Glomerular endothelial cell (primary cell): ENCODE data around the gene CD1D. TPM values are rescaled to one million over a fixed set of nuclear protein-coding genes. Genes with fewer than 3 reads are reported as not detected.
A peak's percentile ranks its signal among the peaks of the same experiment; 100 is the strongest.

Source experiments
- DNase-seq: peaks from one replicate; pipeline ENCODE4 v3.0.0-alpha.2; 2011; ENCODE audit warnings: low read depth, low spot score; ENCODE audit errors: extremely low read depth
- total RNA-seq: library from RNA; depleted of rRNA; stranded (reverse); fragments of >200 nt; gene quantifications from 2 replicates; pipeline ENCODE4 v1.2.3, GENCODE V29; 2015

Gene CD1D
- 0.06 TPM in 1 of 2 replicates, not detected in the other for total RNA-seq

- no peak for DNase-seq
Measured at GRCh38 chr1:158180741-158181576, at the start of gene CD1D. TSS of gene CD1D (plus strand) at chr1:158180895. CDS start at chr1:158181102, 207 bp downstream.

GRCh38 chr1:158131217-158131616, 49.5 kb upstream of the CD1D start:
- no peak for DNase-seq

GRCh38 chr1:158140764-158141192, 39.9 kb upstream of the CD1D start:
- no peak for DNase-seq

- DNase-seq: no peak
Measured at GRCh38 chr1:158145173-158145719, 35.4 kb upstream of the CD1D start.

GRCh38 chr1:158146165-158146564, 34.5 kb upstream of the CD1D start:
- no peak for DNase-seq

- DNase-seq: no peak
Measured at GRCh38 chr1:158146739-158147138, 34.0 kb upstream of the CD1D start.

GRCh38 chr1:158147401-158147800, 33.3 kb upstream of the CD1D start:
- no peak for DNase-seq

- DNase-seq: no peak
Measured at GRCh38 chr1:158147869-158148268, 32.8 kb upstream of the CD1D start.

- no peak for DNase-seq
Measured at GRCh38 chr1:158148468-158148867, 32.2 kb upstream of the CD1D start.

- DNase-seq: no peak
Measured at GRCh38 chr1:158149175-158149574, 31.5 kb upstream of the CD1D start.

- DNase-seq: peak; percentile 85
Measured at GRCh38 chr1:158149577-158150269, 31.0 kb upstream of the CD1D start.

GRCh38 chr1:158150523-158150922, 30.2 kb upstream of the CD1D start:
- no peak for DNase-seq

- no peak for DNase-seq
Measured at GRCh38 chr1:158153179-158153578, 27.5 kb upstream of the CD1D start.

GRCh38 chr1:158153746-158154444, 26.8 kb upstream of the CD1D start:
- no peak for DNase-seq

- no peak for DNase-seq
Measured at GRCh38 chr1:158154501-158154900, 26.2 kb upstream of the CD1D start.

- no peak for DNase-seq
Measured at GRCh38 chr1:158155673-158156072, 25.0 kb upstream of the CD1D start.

- no peak for DNase-seq
Measured at GRCh38 chr1:158159597-158159996, 21.1 kb upstream of the CD1D start.

GRCh38 chr1:158161446-158161845, 19.2 kb upstream of the CD1D start:
- no peak for DNase-seq

- DNase-seq: no peak
Measured at GRCh38 chr1:158163000-158163947, 17.4 kb upstream of the CD1D start.

GRCh38 chr1:158169105-158169504, 11.6 kb upstream of the CD1D start:
- no peak for DNase-seq
